ENCODE measurements around the gene ENPP4.
"Not testable (repeated sequence)": the region's sequence is repeated elsewhere in the genome, so short reads cannot be mapped to it uniquely, and the experiment has no call there.

The ENPP4 gene

GRCh38 chr6:46131291-46131690, 1.5 kb downstream of the ENPP4 start:
- DNase-seq (ENCODE audit: low read depth), result not testable (repeated sequence)

GRCh38 chr6:46134216-46134615, 4.4 kb downstream of the ENPP4 start:
- no peak for DNase-seq (ENCODE audit: low read depth)

GRCh38 chr6:46135176-46135575, 5.4 kb downstream of the ENPP4 start:
- DNase-seq (ENCODE audit: low read depth), result no peak

- DNase-seq (ENCODE audit: low read depth), result no peak
Measured at GRCh38 chr6:46136831-46137230, 7.0 kb downstream of the ENPP4 start.

- no peak for DNase-seq (ENCODE audit: low read depth)
Measured at GRCh38 chr6:46137387-46137786, 7.6 kb downstream of the ENPP4 start.

GRCh38 chr6:46138281-46138680, 8.5 kb downstream of the ENPP4 start:
- DNase-seq (ENCODE audit: low read depth), result no peak

- DNase-seq (ENCODE audit: low read depth), result no peak
Measured at GRCh38 chr6:46144270-46144669, 14.5 kb downstream of the ENPP4 start.

- not testable (repeated sequence) for DNase-seq (ENCODE audit: low read depth)
Measured at GRCh38 chr6:46149066-46149465, 19.3 kb downstream of the ENPP4 start.

GRCh38 chr6:46156701-46157100, 26.9 kb downstream of the ENPP4 start:
- no peak for DNase-seq (ENCODE audit: low read depth)

- DNase-seq (ENCODE audit: low read depth), result no peak
Measured at GRCh38 chr6:46159229-46159628, 29.4 kb downstream of the ENPP4 start.

- no peak for DNase-seq (ENCODE audit: low read depth)
Measured at GRCh38 chr6:46160102-46160501, 30.3 kb downstream of the ENPP4 start.

GRCh38 chr6:46170357-46171289, 40.8 kb downstream of the ENPP4 start, which contains the start of gene ENPP5:
TSS of gene ENPP5 (minus strand) at chr6:46170980. CDS start at chr6:46168262, 2,718 bp downstream.
- DNase-seq (ENCODE audit: low read depth), result no peak

- DNase-seq (ENCODE audit: low read depth), result no peak
Measured at GRCh38 chr6:46172176-46172575, 42.4 kb downstream of the ENPP4 start.

- DNase-seq (ENCODE audit: low read depth), result no peak
Measured at GRCh38 chr6:46174904-46175303, 45.1 kb downstream of the ENPP4 start.

- no peak for DNase-seq (ENCODE audit: low read depth)
Measured at GRCh38 chr6:46175446-46175845, 45.7 kb downstream of the ENPP4 start.

- no peak for DNase-seq (ENCODE audit: low read depth)
Measured at GRCh38 chr6:46175976-46176375, 46.2 kb downstream of the ENPP4 start.

GRCh38 chr6:46184114-46184513, 54.3 kb downstream of the ENPP4 start:
- no peak for DNase-seq (ENCODE audit: low read depth)

- DNase-seq (ENCODE audit: low read depth), result no peak
Measured at GRCh38 chr6:46186583-46186982, 56.8 kb downstream of the ENPP4 start.

- no peak for DNase-seq (ENCODE audit: low read depth)
Measured at GRCh38 chr6:46189726-46190125, 59.9 kb downstream of the ENPP4 start.

- DNase-seq (ENCODE audit: low read depth), result no peak
Measured at GRCh38 chr6:46190889-46191288, 61.1 kb downstream of the ENPP4 start.

- DNase-seq (ENCODE audit: low read depth), result no peak
Measured at GRCh38 chr6:46191961-46192360, 62.2 kb downstream of the ENPP4 start.
